Retina (tissue), 1 donor: ENCODE results near the gene WFDC1.

Experiments
- DNase-seq: peaks from one replicate; pipeline ENCODE4 v3.0.0-alpha.2; 2016

WFDC1 gene

DNA sequence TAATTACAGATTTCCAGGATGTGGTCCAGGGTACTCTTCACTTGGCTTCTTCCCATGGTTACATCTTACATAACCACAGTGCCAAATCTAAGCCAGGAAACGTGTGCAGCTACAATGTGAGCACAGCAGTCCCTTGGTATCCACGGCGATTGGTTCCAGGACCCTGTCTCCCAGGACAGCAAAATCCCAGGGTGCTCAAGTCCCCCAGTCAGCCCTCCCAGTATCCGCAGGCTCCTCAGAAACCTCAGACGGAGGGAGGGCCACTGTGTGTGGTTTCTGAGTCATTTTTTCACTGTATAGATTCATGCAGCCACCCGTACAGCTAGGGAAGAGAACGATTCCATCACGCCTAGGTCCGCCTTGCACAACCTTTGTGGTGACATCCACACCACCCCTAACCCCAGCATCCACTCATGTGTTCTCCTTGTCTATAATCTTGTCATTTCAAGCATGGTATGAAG, 62.5 kb downstream of the WFDC1 start:
- DNase-seq, result no peak

DNA sequence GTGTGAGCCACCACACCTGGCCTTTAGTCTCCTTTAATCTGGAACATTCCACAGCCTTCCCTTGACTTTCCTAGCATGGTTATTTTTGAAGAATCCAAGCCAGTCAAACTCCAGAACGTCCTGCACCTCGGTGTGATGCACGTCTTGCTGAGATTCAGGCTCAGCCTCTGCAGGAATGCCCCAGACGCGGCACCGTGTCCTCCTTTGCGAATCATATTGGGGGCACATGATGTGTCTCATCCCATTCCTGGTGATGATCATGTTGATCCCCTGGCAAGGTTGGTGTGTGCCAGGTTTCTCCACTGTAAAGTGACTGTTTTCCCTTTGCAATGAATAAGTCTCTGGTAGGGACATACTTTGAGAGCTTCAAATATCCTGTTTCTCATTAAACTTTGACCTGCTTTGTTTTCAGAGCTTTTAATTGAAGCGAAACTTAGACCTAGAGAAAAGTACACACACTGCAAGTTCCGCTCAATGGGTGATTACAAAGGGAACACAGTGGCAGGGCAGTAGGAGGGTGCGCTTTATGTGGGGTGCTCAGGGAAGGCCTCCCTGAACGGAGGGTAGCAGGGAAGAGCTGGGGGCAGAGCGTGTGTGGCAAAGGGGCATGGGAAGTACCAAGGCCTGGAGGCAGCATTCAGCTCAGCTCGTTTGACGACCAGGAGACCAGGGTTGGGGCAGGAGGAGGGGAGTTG, 64.1 kb downstream of the WFDC1 start:
- DNase-seq, result no peak

DNA sequence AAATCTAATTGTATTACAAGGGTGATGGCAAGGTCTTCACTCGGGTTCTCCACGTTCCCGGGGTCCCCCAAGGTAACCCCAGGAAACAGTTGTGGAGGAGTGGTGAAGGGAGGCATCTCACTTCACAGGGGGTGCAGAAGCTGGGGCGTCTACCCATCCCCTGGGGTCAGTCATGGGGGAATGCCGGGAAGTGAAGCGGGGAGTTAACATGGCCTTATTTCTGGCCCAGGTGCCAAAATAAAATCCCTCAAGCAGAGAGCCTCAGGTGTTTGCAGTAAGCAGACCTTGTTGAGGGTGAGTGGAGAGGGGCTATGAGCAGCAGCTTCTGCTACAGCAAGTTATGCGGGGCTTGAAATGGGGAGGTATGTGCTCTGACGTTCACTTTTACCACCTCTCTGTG, 64.6 kb downstream of the WFDC1 start:
- DNase-seq, result no peak

DNA sequence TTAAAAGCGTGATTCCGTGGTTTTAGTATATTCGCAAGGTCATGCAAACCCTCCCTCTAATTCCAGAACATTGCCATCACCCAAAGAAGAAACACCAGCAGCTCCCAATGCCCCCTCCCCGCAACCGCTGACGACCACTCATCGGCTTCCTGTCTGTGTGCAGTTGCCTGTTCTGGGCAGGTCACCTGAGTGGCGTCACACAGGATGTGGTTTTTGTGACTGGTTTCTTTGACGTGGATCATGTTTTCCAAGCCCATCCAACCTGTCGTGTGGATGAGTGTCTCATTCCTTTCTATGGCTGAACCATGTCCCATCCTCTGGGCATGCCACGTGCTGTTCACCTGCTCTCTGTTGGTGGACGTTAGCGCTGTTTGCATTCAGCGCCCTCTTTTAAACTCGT, 65.5 kb downstream of the WFDC1 start:
- no peak for DNase-seq

DNA sequence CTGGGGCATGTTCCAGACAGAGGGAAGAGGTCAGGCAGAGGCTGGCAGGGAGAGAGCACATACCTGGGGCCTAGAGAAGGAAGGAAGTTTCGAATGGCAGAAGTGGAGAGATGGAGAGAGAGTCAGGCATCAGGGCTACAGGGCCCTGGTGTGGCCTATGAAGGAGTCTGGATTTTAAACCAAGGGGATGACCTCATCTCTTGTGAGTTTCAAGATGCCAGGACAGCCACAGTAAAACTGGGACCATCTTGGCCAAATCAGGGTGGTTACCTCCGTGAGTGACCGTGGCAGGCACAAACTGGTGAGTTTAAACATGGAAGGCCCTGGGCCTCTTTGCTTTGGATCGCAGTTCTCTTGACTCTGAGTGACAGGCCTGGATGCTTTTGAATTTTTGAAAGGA, 66.1 kb downstream of the WFDC1 start:
- no peak for DNase-seq

DNA sequence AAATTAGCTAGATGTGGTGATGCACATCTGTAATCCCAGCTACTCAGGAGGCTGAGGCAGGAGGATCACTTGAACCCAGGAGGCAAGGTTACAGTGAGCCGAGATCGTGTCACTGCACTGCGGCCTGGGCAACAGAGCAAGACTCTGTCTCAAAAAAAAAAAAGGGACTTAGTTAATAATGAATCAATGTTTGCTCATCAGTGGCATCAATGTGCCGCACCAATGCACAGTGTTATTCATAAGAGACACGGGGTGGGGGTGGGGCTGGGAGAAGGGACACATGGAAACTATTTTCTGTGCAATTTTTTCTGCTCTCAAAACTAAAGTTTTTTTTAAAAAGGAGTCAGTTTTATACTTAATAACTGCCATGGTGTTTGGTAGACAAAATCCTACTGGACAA, 66.9 kb downstream of the WFDC1 start:
- DNase-seq, result no peak

DNA sequence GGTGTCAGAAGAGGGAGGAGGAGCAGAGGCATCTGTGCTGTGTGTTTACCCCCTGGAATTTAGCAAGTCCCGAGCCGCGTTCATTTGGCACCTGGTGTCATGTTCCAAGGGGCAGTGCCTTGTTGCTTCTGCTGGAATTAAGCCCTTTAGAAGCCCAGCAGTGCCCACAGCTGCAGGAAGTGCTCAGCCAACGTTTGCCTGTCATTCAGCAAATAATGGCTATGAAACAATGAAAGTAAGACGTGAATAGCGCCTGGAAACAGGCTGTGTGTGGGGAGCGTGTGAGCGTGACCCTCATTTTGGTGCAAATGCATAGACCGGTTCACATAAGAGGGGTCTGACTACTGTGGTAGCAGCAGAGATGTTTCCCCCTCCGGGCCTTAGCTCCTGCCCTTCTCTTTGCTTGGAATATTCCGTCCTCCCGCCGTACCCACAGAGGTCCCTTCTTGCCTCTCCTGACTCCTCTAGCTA, 67.8 kb downstream of the WFDC1 start:
- DNase-seq, result peak; percentile 52

DNA sequence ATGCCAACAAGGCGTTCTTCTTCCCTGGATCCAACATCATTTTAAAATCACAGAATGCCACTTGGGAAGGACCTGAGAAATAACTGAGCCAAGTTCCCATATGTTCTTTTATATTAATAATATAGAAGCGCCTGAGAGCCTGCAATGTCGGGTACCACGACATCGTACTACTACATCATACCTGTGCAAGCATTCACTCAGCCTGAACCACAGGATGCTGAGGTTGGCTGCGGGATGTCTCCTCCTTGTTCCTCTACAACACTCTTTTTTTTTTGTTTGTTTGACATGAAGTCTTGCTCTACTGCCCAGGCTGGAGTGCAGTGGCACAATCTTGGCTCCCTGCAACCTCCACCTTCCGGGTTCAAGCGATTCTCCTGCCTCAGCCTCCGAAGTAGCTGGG, 71.5 kb downstream of the WFDC1 start:
- no peak for DNase-seq

DNA sequence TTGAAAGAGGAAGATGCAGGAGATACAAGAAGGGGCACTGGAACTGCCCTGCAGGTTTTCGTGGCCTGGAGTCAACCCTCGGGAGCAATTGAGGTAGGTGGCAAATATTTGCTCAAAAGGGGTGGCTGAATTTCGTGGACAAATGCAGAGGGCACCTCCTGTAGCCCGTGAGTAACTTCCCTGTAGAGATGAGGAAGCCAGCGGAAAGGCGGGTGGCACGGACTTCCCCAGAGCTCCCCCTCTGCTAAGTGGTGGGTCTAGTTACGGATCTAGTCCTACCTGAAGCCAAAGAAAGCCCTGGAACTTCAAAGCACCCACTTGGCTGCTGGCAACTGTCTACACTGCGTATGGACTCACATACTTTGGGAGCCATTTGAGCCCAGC, 72.6 kb downstream of the WFDC1 start:
- DNase-seq, result no peak

DNA sequence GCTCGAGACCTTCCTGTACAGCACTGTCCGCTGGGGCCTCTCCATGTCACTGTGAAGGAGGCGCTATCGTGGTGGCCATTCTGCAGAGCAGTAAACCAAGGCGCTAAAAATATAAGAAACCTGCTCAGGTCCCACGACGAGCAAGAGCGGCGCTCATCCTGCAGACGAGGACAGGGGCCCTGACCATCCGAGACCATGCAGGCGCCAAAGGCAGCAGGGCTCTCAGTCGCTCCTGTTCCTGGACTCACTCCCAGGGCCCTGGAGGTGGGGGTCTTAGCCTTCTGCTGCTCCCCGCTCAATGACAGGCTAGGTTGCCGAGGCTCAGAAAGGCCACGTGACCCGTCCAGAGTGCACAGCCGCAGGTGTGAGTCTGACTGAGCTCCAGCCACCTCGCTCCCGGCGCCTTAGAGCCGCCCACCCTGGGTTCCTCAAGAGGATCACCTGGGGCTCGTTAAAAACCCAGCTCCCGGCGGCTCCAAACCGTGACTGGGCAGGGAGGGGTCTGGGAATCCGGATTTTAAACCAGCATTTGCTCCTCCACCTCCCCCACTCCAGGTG, 73.2 kb downstream of the WFDC1 start:
- DNase-seq, result peak; percentile 39

DNA sequence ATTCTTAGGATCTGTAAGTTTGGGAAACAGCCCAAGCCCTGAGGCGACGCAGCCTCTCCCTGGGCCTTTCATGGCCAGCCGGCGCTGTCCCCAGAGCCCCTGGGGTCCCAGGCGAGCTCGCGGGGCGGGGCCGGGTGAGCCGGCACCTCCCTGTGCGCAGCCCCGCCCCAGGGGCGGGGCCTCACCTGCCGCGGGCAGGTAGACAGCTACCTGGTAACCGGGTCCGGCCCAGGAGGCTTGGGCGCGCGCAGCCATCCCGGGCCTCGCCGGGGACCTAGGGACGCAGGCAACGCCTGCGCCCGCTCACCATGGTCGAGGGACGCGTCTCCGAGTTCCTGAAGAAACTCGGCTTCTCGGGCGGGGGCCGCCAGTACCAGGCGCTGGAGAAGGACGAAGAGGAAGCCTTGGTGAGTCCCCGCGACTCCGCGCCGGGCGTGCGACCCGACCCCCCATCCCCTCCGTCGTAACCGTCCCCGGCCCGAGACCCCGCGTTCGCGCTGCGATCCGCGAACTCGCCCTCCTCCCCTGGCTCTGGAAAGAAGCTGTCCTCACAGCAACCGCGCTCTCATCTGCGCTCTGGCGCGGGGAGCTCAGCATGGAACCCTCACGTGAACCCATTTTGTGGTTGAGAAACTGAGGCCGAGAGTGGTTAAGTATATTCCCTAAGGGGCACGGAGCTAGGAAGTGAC, 73.8 kb downstream of the WFDC1 start, which contains the start of gene ATP2C2:
Gene ATP2C2, plus strand, starts transcription at position 231 of the 689 bp plus-strand sequence. Its CDS starts 78 bp downstream, at position 309.
- peak; percentile 57 for DNase-seq

DNA sequence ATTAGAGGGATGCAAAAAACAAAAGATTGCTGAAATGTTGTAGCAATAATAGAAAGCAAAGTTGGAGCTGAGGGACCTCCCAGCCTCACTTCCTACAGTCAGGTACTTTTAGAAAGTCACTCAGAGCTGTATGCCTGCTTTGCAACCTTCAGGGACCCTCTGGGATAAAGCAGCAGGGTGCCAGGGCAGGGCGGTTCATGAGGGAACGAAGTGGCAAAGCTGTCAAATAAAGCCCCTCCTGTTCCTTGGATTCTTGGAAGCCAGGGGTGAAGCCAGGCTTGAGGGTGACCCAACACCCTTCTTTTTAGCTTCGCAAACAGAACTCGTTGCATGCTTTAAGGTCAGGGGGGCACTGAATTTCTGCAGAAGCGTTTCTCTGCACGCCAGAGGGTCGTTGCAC, 74.4 kb downstream of the WFDC1 start:
- no peak for DNase-seq

DNA sequence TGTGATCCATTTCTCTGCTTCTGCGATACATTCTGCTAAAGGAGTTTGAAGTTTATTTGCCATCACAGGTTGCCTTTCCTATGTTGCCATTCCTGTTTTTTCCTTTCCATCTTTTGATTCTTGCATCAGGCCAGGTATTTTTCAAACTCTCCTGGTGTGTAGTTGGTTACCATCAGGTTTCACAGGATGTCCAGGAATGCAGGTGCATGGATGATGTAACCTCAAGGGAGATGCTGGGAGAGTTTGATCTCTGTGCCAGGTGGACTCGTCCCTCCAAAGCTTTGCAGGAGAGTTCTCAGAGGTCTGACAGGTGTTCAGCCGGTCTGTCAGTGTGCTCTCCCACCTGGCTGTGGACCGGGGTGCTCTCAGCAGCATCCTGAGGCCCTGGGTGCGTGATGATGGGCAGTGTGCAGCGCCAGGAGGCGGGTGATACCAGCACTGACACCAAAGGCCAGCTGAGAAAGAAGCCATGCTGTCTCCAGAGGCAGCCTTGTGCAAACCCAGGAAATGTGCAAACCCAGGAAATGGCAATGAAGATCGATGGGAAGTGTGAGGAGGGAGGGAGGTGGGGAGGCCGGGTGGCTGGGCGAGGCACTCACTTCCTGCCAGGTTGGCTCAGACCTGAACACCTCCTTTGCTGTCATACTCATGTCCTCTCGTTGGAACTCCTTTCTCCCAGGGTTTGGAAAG, 75.4 kb downstream of the WFDC1 start:
- no peak for DNase-seq

DNA sequence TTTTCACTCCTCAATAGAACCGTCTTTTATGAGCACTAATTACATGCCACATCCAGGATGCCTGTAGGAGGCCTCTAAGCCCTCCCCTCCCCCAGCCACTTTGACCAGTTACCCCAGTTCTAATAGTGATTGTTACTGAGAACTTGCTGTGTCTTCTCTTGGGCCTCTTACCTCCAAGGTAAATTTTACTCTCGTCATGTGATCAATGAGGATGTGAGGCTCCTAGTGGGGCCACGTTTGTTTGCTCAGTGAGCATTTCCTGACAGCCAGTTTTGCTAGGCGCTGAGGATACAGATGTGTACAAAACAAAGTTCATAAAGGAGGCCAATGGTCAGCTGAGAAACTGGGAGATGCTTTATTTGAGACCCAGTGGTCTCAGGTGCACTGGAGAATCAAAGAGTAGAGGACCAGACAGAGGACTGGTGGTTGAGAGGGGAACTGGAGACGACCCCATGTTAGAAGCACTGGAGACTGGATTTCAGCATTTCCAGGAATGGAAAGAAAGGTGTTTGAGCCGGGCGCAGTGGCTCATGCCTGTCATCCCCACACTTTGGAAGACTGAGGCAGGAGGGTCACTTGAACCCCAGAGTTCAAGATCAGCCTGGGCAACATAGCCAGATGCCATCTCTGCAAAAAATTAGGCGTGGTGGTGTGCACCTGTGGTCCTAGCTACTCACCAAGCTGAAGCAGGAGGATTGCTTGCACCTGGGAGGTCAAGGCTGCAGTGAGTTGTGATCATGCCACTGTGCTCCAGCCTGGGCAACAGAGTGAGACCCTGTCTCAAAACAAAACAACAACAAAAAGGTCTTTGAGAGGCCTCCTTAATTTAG, 76.3 kb downstream of the WFDC1 start:
- no peak for DNase-seq

DNA sequence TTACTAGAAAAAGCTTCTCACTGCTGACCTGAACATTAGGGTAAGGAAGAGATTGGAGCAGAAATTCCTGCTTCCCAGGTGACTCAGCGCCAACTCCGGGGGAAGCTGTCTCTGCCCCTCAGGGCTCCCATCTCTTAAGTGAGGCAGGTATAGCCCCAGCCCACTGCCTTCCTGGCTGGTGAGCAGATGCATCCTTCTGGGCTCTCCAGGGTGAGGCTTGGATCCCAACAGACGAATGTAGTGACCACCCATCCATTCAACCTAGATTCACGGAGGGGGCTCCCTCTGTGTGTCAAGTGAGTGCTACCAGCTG, 76.8 kb downstream of the WFDC1 start:
- no peak for DNase-seq

DNA sequence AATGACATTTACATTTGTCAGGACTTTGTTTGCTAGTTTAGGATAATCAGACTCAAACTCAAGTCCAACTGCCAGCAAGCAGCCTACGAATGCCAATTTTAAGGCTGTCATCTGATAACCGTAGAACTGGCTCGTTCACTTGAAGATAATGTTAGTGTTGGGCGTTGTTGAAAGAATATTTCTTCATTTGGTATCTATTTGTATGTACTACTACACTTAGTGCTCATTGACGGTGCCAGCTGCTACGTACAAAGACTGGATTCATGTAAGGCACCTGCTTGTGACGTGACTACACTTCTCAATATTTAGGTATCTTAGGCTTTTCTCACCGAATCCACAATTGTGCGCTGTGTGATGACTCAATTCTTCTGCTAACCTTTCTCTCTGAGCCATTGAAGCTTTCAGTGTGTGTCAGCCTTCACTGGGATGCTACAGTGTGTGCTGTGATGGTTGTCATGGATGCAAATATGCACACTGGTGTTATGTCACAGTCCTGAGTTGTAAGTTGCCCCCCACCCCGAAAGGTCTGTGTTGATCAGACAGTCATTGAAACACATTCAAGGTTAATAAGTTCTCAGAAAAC, 79.3 kb downstream of the WFDC1 start:
- no peak for DNase-seq

DNA sequence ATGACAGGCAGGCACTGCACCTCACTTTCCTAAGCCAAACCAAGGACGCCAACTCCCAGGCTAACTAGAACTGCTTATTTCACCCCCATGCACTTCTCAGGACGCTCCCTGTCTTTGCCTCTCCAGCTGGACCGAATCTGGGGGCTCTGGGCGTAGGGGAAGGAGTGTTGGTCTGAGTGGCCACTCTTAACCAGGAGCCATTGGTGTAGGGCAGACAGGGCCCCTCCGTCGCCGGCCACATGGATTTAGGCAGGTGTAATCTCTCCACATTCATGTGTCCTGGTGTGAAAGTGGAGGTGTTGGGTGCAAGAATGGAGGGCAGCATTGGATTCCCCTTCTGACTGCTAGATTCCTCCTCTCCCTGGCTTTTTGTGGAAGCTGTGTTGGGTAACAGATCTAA, 83.4 kb downstream of the WFDC1 start:
- DNase-seq, result no peak

DNA sequence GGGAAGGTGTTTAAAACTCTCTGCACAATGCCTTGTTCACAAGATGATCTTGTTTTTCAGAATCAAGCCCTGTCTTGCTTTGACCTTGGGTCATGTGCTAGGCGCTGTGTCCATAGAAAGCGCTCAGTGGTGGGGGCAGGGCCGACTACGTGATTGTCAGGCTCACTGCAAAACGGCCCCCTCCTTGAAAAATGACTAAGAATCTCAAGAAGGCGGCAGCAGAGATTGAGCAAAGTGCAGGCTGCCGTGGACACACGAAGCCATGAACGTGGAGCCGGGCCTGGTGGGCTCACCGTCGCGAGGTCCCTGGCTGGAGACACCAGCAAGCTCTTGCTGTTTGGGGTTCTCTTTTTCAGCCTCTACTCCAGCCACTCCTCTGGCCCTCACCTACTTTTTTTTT, 83.9 kb downstream of the WFDC1 start:
- no peak for DNase-seq

DNA sequence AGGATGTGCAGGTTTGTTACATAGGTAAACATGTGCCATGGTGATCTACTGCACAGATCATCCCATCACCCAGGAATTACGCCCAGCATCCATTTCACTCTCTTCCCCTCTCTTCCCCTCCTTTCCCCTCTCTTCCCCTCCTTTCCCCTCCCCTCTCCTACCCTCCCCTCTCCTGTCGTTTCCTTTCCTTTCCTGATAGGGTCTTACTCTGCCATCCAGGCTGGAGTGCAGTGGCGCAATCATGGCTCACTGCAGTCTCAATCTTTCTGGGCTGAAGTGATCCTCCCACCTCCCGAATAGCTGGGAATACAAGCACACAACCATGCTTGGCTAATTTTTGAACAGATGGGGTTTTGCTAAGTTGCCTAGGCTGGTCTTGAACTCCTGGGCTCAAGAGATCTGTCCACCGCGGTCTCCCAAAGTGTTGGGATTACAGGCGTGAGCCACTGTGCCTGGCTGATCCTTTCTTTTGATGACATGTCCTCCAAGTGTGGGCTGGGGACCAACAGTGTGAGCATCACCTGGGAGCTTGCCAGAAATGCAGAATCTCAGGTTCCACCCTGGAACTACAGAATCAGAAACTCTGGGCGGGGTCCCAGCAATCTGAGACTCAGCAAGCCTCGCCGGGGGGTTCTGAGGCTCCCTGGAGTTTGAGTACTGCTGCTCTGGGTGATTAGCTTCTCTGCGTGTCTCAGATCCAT, 84.5 kb downstream of the WFDC1 start:
- DNase-seq, result no peak
